Gastroesophageal sphincter (tissue), 4 donors: Measurements from ENCODE around the gene IL1RAPL2. TPM values are rescaled to one million over a fixed set of nuclear protein-coding genes. Genes with fewer than 3 reads are reported as not detected.
"Not testable (repeated sequence)": the region's sequence is repeated elsewhere in the genome, so short reads cannot be mapped to it uniquely, and the experiment has no call there.

Experiments used
- ATAC-seq: fragments of 150-250 bp; one replicate; pipeline ENCODE4 v1.9.1; 2016; ENCODE audit warnings: mild to moderate bottlenecking, moderate library complexity
- H3K27ac ChIP-seq, 4 donors: fragments of 200-600 bp; sonication (generic) in 3 of 4; 1 replicate in 3 of 4; 2 replicates in 1 of 4; pipeline ENCODE4 v1.5.1; 2016 to 2019
- H3K27me3 ChIP-seq: fragments of 200-600 bp; sonication (generic); one replicate; pipeline ENCODE4 v1.5.1; 2019
- H3K36me3 ChIP-seq, 2 donors: fragments of 200-600 bp; sonication (generic); one replicate each; pipeline ENCODE4 v1.5.1; 2019; ENCODE audit warnings: control low read depth in 1 of 2
- H3K4me1 ChIP-seq, 3 donors: fragments of 200-600 bp; sonication (generic); 1 replicate in 2 of 3; 2 replicates in 1 of 3; pipeline ENCODE4 v1.5.1; 2016 to 2019; ENCODE audit warnings: control low read depth in 2 of 3
- H3K4me3 ChIP-seq, 2 donors: fragments of 200-600 bp; sonication (generic); one replicate each; pipeline ENCODE4 v1.5.1; 2019; ENCODE audit warnings: mild to moderate bottlenecking in 1 of 2, moderate library complexity in 1 of 2
- H3K9me3 ChIP-seq, 3 donors: fragments of 200-600 bp; sonication (generic); one replicate each; pipeline ENCODE4 v1.5.1; 2017 to 2019; ENCODE audit warnings: control low read depth in 2 of 3
- EP300 ChIP-seq: sonication (generic); formaldehyde crosslinking; IDR thresholded peaks from one replicate; pipeline ENCODE4 v1.6.1; 2017; ENCODE audit warnings: antibody characterized with exemption, mild to moderate bottlenecking
- POLR2A ChIP-seq, 2 donors: fragments of 450-650 bp; IDR thresholded peaks; one replicate each; pipeline ENCODE4 v1.6.1; 2017; ENCODE audit warnings: antibody characterized with exemption in 2 of 2, mild to moderate bottlenecking in 2 of 2, moderate library complexity in 1 of 2
- POLR2AphosphoS5 ChIP-seq: sonication (generic); formaldehyde crosslinking; IDR thresholded peaks from one replicate; pipeline ENCODE4 v1.6.1; 2017; ENCODE audit warnings: antibody characterized with exemption
- whole genome bisulfite sequencing, 2 donors: methylation state at CpG; one replicate each; pipeline ENCODE4 v1.1.5; 2018; ENCODE audit warnings: low coverage in 1 of 2; 5-methylcytosine and 5-hydroxymethylcytosine counted together
- total RNA-seq, 4 donors: library from RNA; depleted of rRNA; stranded (reverse); fragments of >200 nt; gene quantifications; one replicate each; pipeline ENCODE4 v1.1.0, GENCODE V29; 2016
- TF ChIP-seq, protein P1 (sequence below), 4 experiments: fragments of 200-600 bp in 2 of 4; fragments of 450-650 bp in 2 of 4; sonication (generic) in 1 of 4; IDR thresholded peaks; one replicate each; pipeline ENCODE4 v1.5.1; 2017 to 2019; ENCODE audit warnings: antibody characterized with exemption in 4 of 4, mild to moderate bottlenecking in 2 of 4, moderate library complexity in 2 of 4

The IL1RAPL2 gene
- total RNA-seq, 4 donors from 2014 or later: 0.54 TPM; not detected in 2

DNA sequence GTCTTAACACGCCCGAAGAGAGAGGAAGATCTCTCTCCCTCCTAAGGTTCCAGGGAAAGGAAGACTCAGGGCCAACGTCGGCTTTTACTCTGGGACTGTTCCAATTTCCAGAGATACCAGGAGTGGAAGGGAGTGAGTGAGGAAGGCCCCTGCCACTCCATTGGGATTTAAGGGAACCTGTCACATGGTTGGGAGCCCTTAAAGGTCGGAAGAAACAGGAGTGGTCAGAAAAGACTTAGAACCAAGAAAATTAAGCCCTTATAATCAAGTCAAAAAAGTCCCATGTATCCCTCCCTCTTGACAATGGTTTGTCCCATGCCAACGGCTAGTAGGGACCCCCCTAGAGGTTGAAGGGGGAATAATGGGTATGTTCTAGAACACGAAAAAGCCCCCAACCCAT lies 654.6 kb downstream of the IL1RAPL2 start, which contains the start of gene TEX13A:
TEX13A (minus strand) TSS at position 59 of the 400 bp plus-strand sequence. CDS start 297 bp downstream, outside the sequence.
- H3K27ac ChIP-seq: no peak within 1 kb of the TSS
- H3K36me3 ChIP-seq: no peaks in the 10 kb centered on the region
- H3K4me3 ChIP-seq: no peak within 1 kb of the TSS
- WGBS, 2 donors: 79 to 88% methylated on average over 2 to 3 of the region's 7 CpGs
- H3K27me3 ChIP-seq: no peaks in the 10 kb centered on the region
- H3K9me3 ChIP-seq: no peaks in the 10 kb centered on the region
- no peak for ATAC-seq
- H3K4me1 ChIP-seq: no peaks in the 10 kb centered on the region
- TF ChIP-seq, protein P1, sequence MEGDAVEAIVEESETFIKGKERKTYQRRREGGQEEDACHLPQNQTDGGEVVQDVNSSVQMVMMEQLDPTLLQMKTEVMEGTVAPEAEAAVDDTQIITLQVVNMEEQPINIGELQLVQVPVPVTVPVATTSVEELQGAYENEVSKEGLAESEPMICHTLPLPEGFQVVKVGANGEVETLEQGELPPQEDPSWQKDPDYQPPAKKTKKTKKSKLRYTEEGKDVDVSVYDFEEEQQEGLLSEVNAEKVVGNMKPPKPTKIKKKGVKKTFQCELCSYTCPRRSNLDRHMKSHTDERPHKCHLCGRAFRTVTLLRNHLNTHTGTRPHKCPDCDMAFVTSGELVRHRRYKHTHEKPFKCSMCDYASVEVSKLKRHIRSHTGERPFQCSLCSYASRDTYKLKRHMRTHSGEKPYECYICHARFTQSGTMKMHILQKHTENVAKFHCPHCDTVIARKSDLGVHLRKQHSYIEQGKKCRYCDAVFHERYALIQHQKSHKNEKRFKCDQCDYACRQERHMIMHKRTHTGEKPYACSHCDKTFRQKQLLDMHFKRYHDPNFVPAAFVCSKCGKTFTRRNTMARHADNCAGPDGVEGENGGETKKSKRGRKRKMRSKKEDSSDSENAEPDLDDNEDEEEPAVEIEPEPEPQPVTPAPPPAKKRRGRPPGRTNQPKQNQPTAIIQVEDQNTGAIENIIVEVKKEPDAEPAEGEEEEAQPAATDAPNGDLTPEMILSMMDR (IDR thresholded peaks at IDR 0.05): no peak
- TF ChIP-seq EP300: no peak
- no peak for TF ChIP-seq POLR2A (IDR thresholded peaks at IDR 0.05)
- no peak for TF ChIP-seq POLR2AphosphoS5

DNA sequence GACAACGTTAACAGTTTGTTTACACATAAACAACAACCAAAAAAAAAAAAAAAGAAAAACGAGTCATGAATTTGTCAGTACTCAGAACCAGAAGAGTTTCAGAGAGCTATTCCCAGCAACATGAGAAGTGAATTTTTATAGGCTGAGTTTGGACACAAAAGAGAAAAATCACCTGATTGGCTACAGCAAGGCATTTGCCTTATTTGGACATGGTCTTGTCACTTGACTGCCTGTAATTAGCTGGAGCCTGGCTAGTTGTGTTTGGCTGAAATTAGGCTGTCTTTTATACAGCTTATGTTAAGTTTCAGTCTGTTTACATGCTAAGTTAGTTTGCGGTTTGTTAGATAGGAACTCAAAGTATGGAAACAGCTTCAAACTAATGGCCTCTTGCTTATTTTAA lies 655.4 kb downstream of the IL1RAPL2 start:
- no peak overlapping the region for H3K27ac ChIP-seq
- TF ChIP-seq EP300: no peak
- no peak for TF ChIP-seq POLR2A (IDR thresholded peaks at IDR 0.05)
- TF ChIP-seq, protein P1 (IDR thresholded peaks at IDR 0.05): no peak
- TF ChIP-seq POLR2AphosphoS5: no peak
- H3K36me3 ChIP-seq: no peaks in the 10 kb centered on the region
- 20 to 85% methylated on average over 1 to 2 of the region's 3 CpGs for WGBS, 2 donors
- ATAC-seq: no peak
- no peaks in the 10 kb centered on the region for H3K4me1 ChIP-seq
- H3K9me3 ChIP-seq: no peaks in the 10 kb centered on the region
- H3K4me3 ChIP-seq: no peak overlapping the region
- no peaks in the 10 kb centered on the region for H3K27me3 ChIP-seq

DNA sequence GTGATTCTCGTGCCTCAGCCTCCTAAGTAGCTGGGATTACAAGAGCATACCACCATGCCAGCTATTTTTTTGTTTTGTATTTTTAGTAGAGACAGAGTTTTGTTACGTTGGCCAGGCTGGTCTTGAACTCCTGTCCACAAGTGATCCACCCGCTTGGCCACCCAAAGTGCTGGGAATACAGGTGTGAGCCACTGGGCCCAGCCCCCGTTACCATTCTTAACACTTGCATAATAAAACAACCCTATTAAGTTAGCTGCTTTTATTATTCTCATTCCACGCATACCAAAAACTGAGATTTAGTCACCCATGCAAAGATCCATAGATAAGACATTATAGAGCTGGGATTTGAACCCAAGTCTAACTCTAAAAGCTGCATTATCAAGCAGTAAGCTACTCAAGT lies 660.5 kb downstream of the IL1RAPL2 start:
- H3K4me3 ChIP-seq: no peak overlapping the region
- ATAC-seq: no peak
- H3K27me3 ChIP-seq: no peaks in the 10 kb centered on the region
- H3K36me3 ChIP-seq: no peaks in the 10 kb centered on the region
- TF ChIP-seq EP300: no peak
- no peak for TF ChIP-seq POLR2AphosphoS5
- TF ChIP-seq, protein P1 (IDR thresholded peaks at IDR 0.05): no peak
- TF ChIP-seq POLR2A (IDR thresholded peaks at IDR 0.05): no peak
- WGBS, 2 donors: 80% methylated on average over 1 of the region's 5 CpGs; no CpG with 5 or more reads in 1 of the 2 donors
- no peaks in the 10 kb centered on the region for H3K4me1 ChIP-seq
- no peak overlapping the region for H3K27ac ChIP-seq
- H3K9me3 ChIP-seq: no peaks in the 10 kb centered on the region

DNA sequence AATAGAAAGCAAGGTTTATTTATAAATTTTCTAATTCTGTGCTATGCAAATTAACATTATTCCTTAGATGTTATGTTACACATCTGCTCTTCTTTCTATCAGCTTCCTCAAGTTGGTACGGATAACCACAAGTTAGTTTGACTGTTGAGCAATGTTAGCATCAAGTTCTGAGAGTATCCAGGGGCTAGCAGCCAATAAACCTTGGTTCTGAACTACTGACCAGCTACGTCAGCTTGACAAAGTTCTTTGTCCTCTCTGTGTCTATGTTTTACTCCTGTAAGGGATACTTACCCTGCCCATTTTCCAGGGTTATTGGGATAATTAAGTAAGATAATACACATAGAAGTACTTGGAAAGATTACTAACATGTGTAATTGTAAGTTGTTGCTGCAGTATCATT lies 662.6 kb downstream of the IL1RAPL2 start:
- Histone ChIP-seq H3K4me3 (no peak overlapping the region), H3K9me3 (no peaks in the 10 kb centered on the region), H3K27ac (no peak overlapping the region), H3K4me1 (no peaks in the 10 kb centered on the region), H3K27me3 (no peaks in the 10 kb centered on the region), H3K36me3 (no peaks in the 10 kb centered on the region)
- ATAC-seq: no peak
- TF ChIP-seq POLR2A (IDR thresholded peaks at IDR 0.05) (no peak), EP300 (no peak), POLR2AphosphoS5 (no peak)
- TF ChIP-seq, protein P1 (IDR thresholded peaks at IDR 0.05): no peak
- WGBS, 2 donors: 50 to 58% methylated on average over 2 of the region's 2 CpGs

DNA sequence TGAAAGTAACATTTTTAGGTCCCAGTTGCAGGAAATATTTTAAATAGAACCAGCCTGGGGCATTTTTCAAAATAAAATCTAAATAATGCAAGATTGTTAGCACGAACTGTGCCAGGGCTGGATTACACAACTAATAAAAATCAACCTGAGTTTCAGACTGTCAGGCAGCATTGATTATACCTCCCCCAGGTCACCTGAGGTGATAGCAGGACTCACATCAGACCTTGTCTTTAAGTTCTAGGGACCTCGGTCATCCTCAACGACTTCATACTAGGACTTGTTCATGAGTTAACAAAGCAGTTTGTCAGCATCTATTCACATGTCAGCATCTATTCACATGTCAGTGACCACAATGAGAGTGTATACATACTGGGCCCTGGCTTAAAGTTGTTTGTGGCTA lies 663.1 kb downstream of the IL1RAPL2 start:
- TF ChIP-seq, protein P1 (IDR thresholded peaks at IDR 0.05): no peak
- TF ChIP-seq POLR2A (IDR thresholded peaks at IDR 0.05) (no peak), POLR2AphosphoS5 (no peak), EP300 (no peak)
- no peaks in the 10 kb centered on the region for H3K27me3 ChIP-seq
- H3K27ac ChIP-seq: no peak overlapping the region
- H3K4me1 ChIP-seq: no peaks in the 10 kb centered on the region
- ATAC-seq: no peak
- H3K9me3 ChIP-seq: no peaks in the 10 kb centered on the region
- no peak overlapping the region for H3K4me3 ChIP-seq
- WGBS, 2 donors: 56% methylated on average over 3 of the region's 3 CpGs; no CpG with 5 or more reads in 1 of the 2 donors
- no peaks in the 10 kb centered on the region for H3K36me3 ChIP-seq

DNA sequence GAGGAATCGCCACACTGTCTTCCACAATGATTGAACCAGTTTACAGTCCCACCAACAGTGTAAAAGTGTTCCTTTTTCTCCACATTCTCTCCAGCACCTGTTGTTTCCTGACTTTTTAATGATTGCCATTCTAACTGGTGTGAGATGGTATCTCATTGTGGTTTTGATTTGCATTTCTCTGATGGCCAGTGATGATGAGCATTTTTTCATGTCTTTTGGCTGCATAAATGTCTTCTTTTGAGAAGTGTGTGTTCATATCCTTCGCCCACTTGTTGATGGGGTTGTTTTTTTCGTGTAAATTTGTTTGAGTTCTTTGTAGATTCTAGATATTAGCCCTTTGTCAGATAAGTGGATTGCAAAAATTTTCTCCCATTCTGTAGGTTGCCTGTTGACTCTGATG lies 671.4 kb downstream of the IL1RAPL2 start:
- not testable (repeated sequence) for H3K9me3 ChIP-seq, H3K4me1 ChIP-seq, H3K27ac ChIP-seq, H3K36me3 ChIP-seq, H3K4me3 ChIP-seq, H3K27me3 ChIP-seq, ATAC-seq
- WGBS, 2 donors: 60 to 67% methylated on average over 1 of the region's 3 CpGs
